A549 (cell line): Measurements from ENCODE around the gene HDDC2. TPM values are rescaled to one million over a fixed set of nuclear protein-coding genes. Genes with fewer than 3 reads are reported as not detected.

Experiments
- ATAC-seq, 2 experiments: fragments of 200-7000 bp in 1 of 2; fragments of >200 bp in 1 of 2; cut with Nextera tagmentation in 1 of 2; cut with Tn5 transposase in 1 of 2; 3 replicates each; pipeline versions ENCODE4 v1.8.0 to v1.9.1; 2018 to 2020; ENCODE audit warnings: mild to moderate bottlenecking in 1 of 2, moderate library complexity in 1 of 2
- CTCF ChIA-PET: fragments of 300-600 bp; sonication (Branson Sonifier 250); formaldehyde crosslinking; extraction: SDS; loops from one replicate; lab custom pipeline; 2021; ENCODE audit warnings: antibody characterized with exemption, inconsistent platforms; lab: Yijun Ruan, JAX
- POLR2A ChIA-PET: fragments of 350-600 bp; formaldehyde crosslinking; extraction: SDS; loops from one replicate; lab custom pipeline; 2021; ENCODE audit warnings: antibody characterized with exemption, inconsistent platforms; lab: Yijun Ruan, JAX
- DNase-seq, 2 experiments: peaks; one replicate each; pipeline versions ENCODE4 v3.0.0 to v3.0.0-alpha.2; 2011 to 2016; ENCODE audit warnings: low read depth in 1 of 2, low spot score in 1 of 2
- FAIRE-seq: peaks from 2 replicates; lab custom pipeline; 2011; peaks lifted over from hg19 to GRCh38; lab: Jason Lieb, UNC
- H3K27ac ChIP-seq, 2 experiments: fragments of >200 bp; sonication (Bioruptor Twin); formaldehyde crosslinking; 3 replicates each; pipeline ENCODE4 v1.5.1; 2016 to 2017
- H3K4me1 ChIP-seq: fragments of >200 bp; sonication (Bioruptor Twin); formaldehyde crosslinking; 3 replicates; pipeline ENCODE4 v1.6.1; 2016
- H3K4me2 ChIP-seq: fragments of >200 bp; sonication (Bioruptor Twin); formaldehyde crosslinking; 3 replicates; pipeline ENCODE4 v1.6.1; 2016
- H3K4me3 ChIP-seq: fragments of >200 bp; sonication (Bioruptor Twin); formaldehyde crosslinking; 3 replicates; pipeline ENCODE4 v1.5.1; 2016
- H3K9me3 ChIP-seq: fragments of >200 bp; sonication (Bioruptor Twin); formaldehyde crosslinking; 3 replicates; pipeline ENCODE4 v1.6.1; 2016
- BHLHE40 ChIP-seq: IDR thresholded peaks from 2 replicates; pipeline ENCODE4 v1.6.1; 2012; ENCODE audit warnings: low read depth, low read length, inconsistent platforms
- CBX2 ChIP-seq: fragments of 200-600 bp; sonication (generic); IDR thresholded peaks from 2 replicates; pipeline ENCODE4 v1.6.1; 2016; ENCODE audit warnings: low read depth, mild to moderate bottlenecking, borderline replicate concordance
- CBX8 ChIP-seq: fragments of 200-600 bp; sonication (generic); IDR thresholded peaks from 2 replicates; pipeline ENCODE4 v1.6.1; 2016
- CHD4 ChIP-seq: fragments of 200-600 bp; sonication (generic); IDR thresholded peaks from 2 replicates; pipeline ENCODE4 v1.6.1; 2016; ENCODE audit warnings: antibody characterized with exemption, mild to moderate bottlenecking, borderline replicate concordance
- ELK1 ChIP-seq: fragments of 150-350 bp; IDR thresholded peaks from 2 replicates; pipeline ENCODE4 v1.6.1; 2014; ENCODE audit warnings: low read depth, mild to moderate bottlenecking, low read length
- EP300 ChIP-seq, 2 experiments: fragments of >200 bp; sonication (Bioruptor Twin); formaldehyde crosslinking; IDR thresholded peaks; 2 replicates in 1 of 2; 3 replicates in 1 of 2; pipeline ENCODE4 v1.6.1; 2016 to 2017
- ESRRA ChIP-seq: fragments of 150-350 bp; IDR thresholded peaks from 2 replicates; pipeline ENCODE4 v1.6.1; 2014; ENCODE audit warnings: mild to moderate bottlenecking, low read length, borderline replicate concordance
- HDAC2 ChIP-seq: fragments of 200-600 bp; sonication (generic); IDR thresholded peaks from 2 replicates; pipeline ENCODE4 v1.6.1; 2016
- HEYL ChIP-seq: fragments of 250-450 bp; sonication (Bioruptor Pico); IDR thresholded peaks from 2 replicates; pipeline ENCODE4 v1.8.0; 2021; ENCODE audit warnings: mild to moderate bottlenecking, moderate library complexity
- HMGXB4 ChIP-seq: fragments of 250-450 bp; sonication (Bioruptor Pico); IDR thresholded peaks from 2 replicates; pipeline ENCODE4 v1.5.0; 2021; ENCODE audit warnings: mild to moderate bottlenecking, moderate library complexity, borderline replicate concordance
- JUN ChIP-seq, 2 experiments: fragments of >200 bp; sonication (Bioruptor Twin); formaldehyde crosslinking; IDR thresholded peaks; 2 replicates in 1 of 2; 3 replicates in 1 of 2; pipeline ENCODE4 v1.6.1; 2016 to 2017
- KDM1A ChIP-seq: fragments of 200-600 bp; sonication (generic); IDR thresholded peaks from 2 replicates; pipeline ENCODE4 v1.6.1; 2016; ENCODE audit warnings: low read depth, mild to moderate bottlenecking
- KDM5A ChIP-seq: fragments of 200-600 bp; sonication (generic); IDR thresholded peaks from 2 replicates; pipeline ENCODE4 v1.6.1; 2016; ENCODE audit warnings: antibody characterized with exemption, mild to moderate bottlenecking
- MAFK ChIP-seq: fragments of 450-650 bp; IDR thresholded peaks from 2 replicates; pipeline ENCODE4 v1.6.1; 2014; ENCODE audit not compliant: partially characterized antibody
- NFE2L2 ChIP-seq: fragments of 150-350 bp; conservative IDR thresholded peaks from 2 replicates; pipeline ENCODE4 v1.6.1; 2014; ENCODE audit warnings: low read length
- PHF8 ChIP-seq: fragments of 200-600 bp; sonication (generic); IDR thresholded peaks from 2 replicates; pipeline ENCODE4 v1.6.1; 2016; ENCODE audit warnings: low read depth, mild to moderate bottlenecking, antibody characterized with exemption, moderate library complexity, borderline replicate concordance
- POLR2AphosphoS2 ChIP-seq: conservative IDR thresholded peaks from 2 replicates; pipeline ENCODE4 v1.6.1; 2012; ENCODE audit warnings: low read length, improper control_type of control experiment, inconsistent platforms
- RCOR1 ChIP-seq: fragments of 150-350 bp; IDR thresholded peaks from 2 replicates; pipeline ENCODE4 v1.6.1; 2014; ENCODE audit warnings: antibody characterized with exemption, low read length, low read depth
- REST ChIP-seq: fragments of 200-600 bp; sonication (generic); IDR thresholded peaks from 2 replicates; pipeline ENCODE4 v1.6.1; 2016; ENCODE audit warnings: antibody characterized with exemption, mild to moderate bottlenecking, moderate library complexity
- SREBF2 ChIP-seq: fragments of 450-650 bp; IDR thresholded peaks from 2 replicates; pipeline ENCODE4 v1.6.1; 2014; ENCODE audit warnings: mild to moderate bottlenecking, moderate library complexity
- TFCP2L1 ChIP-seq: fragments of 250-450 bp; sonication (Bioruptor Pico); IDR thresholded peaks from 2 replicates; pipeline ENCODE4 v1.5.0; 2021; ENCODE audit warnings: mild to moderate bottlenecking
- USF2 ChIP-seq: fragments of 450-650 bp; IDR thresholded peaks from 2 replicates; pipeline ENCODE4 v1.6.1; 2014; ENCODE audit warnings: antibody characterized with exemption
- ZFP36 ChIP-seq: fragments of 450-650 bp; IDR thresholded peaks from 2 replicates; pipeline ENCODE4 v1.6.1; 2014; ENCODE audit warnings: borderline replicate concordance; ENCODE audit not compliant: partially characterized antibody
- ZNF302 ChIP-seq: fragments of 250-450 bp; sonication (Bioruptor Pico); IDR thresholded peaks from 2 replicates; pipeline ENCODE4 v1.9.0; 2021; ENCODE audit warnings: inconsistent platforms, mild to moderate bottlenecking, moderate library complexity
- ZSCAN20 ChIP-seq: fragments of 250-450 bp; sonication (Bioruptor Pico); IDR thresholded peaks from 2 replicates; pipeline ENCODE4 v1.8.0; 2022; ENCODE audit warnings: mild to moderate bottlenecking, moderate library complexity
- WGBS: methylation state at CpG from one replicate; pipeline ENCODE4 v1.1.6; 2017; ENCODE audit errors: missing lambda C conversion rate; 5-methylcytosine and 5-hydroxymethylcytosine counted together
- polyA plus RNA-seq, 4 experiments: library from polyadenylated mRNA; depleted of rRNA in 3 of 4; stranded (reverse); fragments of >200 nt; fragmentation: RNase III in 1 of 4; extraction: RNeasy Plus Mini Kit Qiagen cat#74134 plus additional on column Dnase treatment in 1 of 4; gene quantifications; 2 replicates in 3 of 4; 3 replicates in 1 of 4; pipeline ENCODE4 v1.2.3, GENCODE V29; 2011 to 2017

HDDC2 gene
- polyA plus RNA-seq, 2 of the 4 experiments (the other 2 are of a cell fraction): 107 to 216 TPM

GRCh38 chr6:125312950-125313349 lies 11.2 kb upstream of the HDDC2 start:
- no peak for ATAC-seq
- 65% methylated on average over 4 of the region's 4 CpGs for WGBS
- no peak for FAIRE-seq
- Histone ChIP-seq H3K4me3 (no peak overlapping the region), H3K4me1 (peaks cover 19% of the 10 kb centered on the region), H3K27ac (0 out of 6 replicates have a peak overlapping the region, but pooled peaks of 1 of the 2 experiments have one; percentile 31), H3K9me3 (no peaks in the 10 kb centered on the region), H3K4me2 (no peak overlapping the region)
- TF ChIP-seq PHF8: no peak
- TF ChIP-seq EP300 (IDR thresholded peaks at IDR 0.05): no peak
- no peak for TF ChIP-seq KDM1A
- no peak for TF ChIP-seq JUN (IDR thresholded peaks at IDR 0.05)
- TF ChIP-seq SREBF2: no peak
- TF ChIP-seq KDM5A: no peak
- TF ChIP-seq TFCP2L1 (CRISPR knock-in tag): no peak
- TF ChIP-seq ESRRA: no peak
- no peak for TF ChIP-seq ZNF302 (CRISPR knock-in tag)
- no peak for TF ChIP-seq POLR2AphosphoS2
- no peak for TF ChIP-seq ZSCAN20 (CRISPR knock-in tag)
- TF ChIP-seq CBX8: no peak
- TF ChIP-seq NFE2L2: no peak
- TF ChIP-seq USF2: no peak
- no peak for TF ChIP-seq CHD4
- no peak for TF ChIP-seq RCOR1
- no peak for TF ChIP-seq REST
- TF ChIP-seq HMGXB4 (CRISPR knock-in tag): no peak
- no peak for TF ChIP-seq HEYL (CRISPR knock-in tag)
- TF ChIP-seq BHLHE40: no peak
- ChIA-PET CTCF (interaction anchor here (0.6 to 11.4 kb wide), 14 partner anchors 9 to 662 kb away, joined by 3 to 288 read pairs (median 4); partner anchors contain the start of gene HEY2), POLR2A (interaction anchor here (0.7 kb wide), 1 partner anchor 444 kb away, joined by 7 read pairs; no protein-coding TSS in a partner anchor)
- DNase-seq: no peak

- Histone ChIP-seq H3K9me3 (no peaks in the 10 kb centered on the region), H3K4me3 (no peak overlapping the region), H3K4me1 (peaks cover 23% of the 10 kb centered on the region), H3K27ac (no peak overlapping the region), H3K4me2 (peak overlapping the region; percentile 36)
- 35% methylated on average over 2 of the region's 2 CpGs for WGBS
- ChIA-PET CTCF (interaction anchor here (0.6 to 11.4 kb wide), 9 partner anchors 8 to 1954 kb away, joined by 3 to 288 read pairs (median 3); partner anchors contain the start of gene RNF146), POLR2A (interaction anchor here (0.7 kb wide), 1 partner anchor 445 kb away, joined by 7 read pairs; no protein-coding TSS in a partner anchor)
- no peak for FAIRE-seq
- TF ChIP-seq MAFK (no peak), PHF8 (no peak), CBX2 (no peak), ELK1 (no peak), HDAC2 (no peak), ZFP36 (no peak)
- no peak for ATAC-seq
- peak in 1 of 2 experiments; percentile 21 for DNase-seq
These were observed 10.7 kb upstream of the HDDC2 start for GRCh38 chr6:125312478-125312877.
